ENCODE data around the gene BABAM2.

DNA sequence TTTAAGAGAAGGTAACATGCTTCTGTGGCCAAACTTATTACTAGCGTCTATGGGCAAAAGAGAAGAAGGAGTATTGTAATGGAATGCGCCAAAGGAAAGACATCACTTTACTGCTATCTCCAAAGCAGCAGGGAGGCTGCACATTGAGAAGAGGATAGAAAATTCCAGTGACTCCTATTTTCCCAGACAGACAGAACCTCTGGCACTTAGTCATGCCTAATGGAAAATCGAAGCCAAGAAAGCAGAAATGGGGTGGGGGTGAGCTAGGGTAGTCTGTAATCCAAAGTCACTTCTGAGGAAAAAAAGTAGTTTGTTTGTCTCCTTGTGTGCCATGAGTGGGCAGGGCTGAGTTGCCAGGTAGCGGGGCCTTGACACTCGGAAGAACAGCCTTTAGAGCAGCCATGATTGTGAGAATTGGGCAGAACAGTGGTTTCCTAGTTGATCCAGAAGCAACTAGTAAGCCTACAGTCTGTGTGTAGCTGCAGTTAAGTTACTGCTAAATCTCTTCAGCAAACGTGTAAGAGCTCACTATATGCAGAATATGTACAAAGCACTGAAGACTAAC is 422.8 kb downstream of the BABAM2 start:
- TF ChIP-seq, protein P1, sequence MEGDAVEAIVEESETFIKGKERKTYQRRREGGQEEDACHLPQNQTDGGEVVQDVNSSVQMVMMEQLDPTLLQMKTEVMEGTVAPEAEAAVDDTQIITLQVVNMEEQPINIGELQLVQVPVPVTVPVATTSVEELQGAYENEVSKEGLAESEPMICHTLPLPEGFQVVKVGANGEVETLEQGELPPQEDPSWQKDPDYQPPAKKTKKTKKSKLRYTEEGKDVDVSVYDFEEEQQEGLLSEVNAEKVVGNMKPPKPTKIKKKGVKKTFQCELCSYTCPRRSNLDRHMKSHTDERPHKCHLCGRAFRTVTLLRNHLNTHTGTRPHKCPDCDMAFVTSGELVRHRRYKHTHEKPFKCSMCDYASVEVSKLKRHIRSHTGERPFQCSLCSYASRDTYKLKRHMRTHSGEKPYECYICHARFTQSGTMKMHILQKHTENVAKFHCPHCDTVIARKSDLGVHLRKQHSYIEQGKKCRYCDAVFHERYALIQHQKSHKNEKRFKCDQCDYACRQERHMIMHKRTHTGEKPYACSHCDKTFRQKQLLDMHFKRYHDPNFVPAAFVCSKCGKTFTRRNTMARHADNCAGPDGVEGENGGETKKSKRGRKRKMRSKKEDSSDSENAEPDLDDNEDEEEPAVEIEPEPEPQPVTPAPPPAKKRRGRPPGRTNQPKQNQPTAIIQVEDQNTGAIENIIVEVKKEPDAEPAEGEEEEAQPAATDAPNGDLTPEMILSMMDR (conservative IDR thresholded peaks at IDR 0.05 in 1 of 2, IDR thresholded peaks at IDR 0.05 in 1 of 2; ENCODE audit: extremely low read depth in 1 of 2, insufficient read depth in 1 of 2, low read depth in 1 of 2, low read length in 2 of 2) = no peak
- TF ChIP-seq EZH2 (IDR thresholded peaks at IDR 0.05; ENCODE audit: borderline replicate concordance, low read length) = no peak

Measured in mammary epithelial cell (primary cell).